GM18858 (cell line): ENCODE results near the gene SLC10A3.

Experiments
- ATAC-seq: cut with Tn5 transposase; IDR thresholded peaks from one replicate; pipeline ENCODE4 v1.9.1; 2021; ENCODE audit not compliant: unreplicated experiment

Gene SLC10A3

GRCh38 chrX:154484255-154485149 lies 5.9 kb downstream of the SLC10A3 start:
- no peak for ATAC-seq

DNA sequence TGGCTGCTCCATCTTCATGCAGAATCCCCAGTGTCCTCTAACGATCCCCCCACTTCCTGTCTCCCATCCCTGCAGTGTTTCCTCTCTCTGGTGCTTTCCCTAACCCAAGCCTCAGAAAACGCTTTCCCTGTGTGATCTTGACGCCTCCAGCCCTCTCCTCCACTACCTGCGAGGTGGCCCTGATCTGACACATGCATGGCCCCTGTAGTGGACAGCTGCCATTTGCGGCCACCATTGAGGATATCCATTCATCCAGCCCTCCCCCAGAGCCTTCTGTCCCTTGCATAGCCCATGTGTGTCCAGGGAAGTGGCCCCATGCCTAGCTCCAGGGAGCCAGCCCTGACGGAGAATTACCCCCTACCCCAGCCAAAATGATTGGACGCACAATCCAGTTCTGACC lies 7.1 kb downstream of the SLC10A3 start:
- ATAC-seq = no peak

GRCh38 chrX:154482786-154483185 lies 7.6 kb downstream of the SLC10A3 start:
- no peak for ATAC-seq

DNA sequence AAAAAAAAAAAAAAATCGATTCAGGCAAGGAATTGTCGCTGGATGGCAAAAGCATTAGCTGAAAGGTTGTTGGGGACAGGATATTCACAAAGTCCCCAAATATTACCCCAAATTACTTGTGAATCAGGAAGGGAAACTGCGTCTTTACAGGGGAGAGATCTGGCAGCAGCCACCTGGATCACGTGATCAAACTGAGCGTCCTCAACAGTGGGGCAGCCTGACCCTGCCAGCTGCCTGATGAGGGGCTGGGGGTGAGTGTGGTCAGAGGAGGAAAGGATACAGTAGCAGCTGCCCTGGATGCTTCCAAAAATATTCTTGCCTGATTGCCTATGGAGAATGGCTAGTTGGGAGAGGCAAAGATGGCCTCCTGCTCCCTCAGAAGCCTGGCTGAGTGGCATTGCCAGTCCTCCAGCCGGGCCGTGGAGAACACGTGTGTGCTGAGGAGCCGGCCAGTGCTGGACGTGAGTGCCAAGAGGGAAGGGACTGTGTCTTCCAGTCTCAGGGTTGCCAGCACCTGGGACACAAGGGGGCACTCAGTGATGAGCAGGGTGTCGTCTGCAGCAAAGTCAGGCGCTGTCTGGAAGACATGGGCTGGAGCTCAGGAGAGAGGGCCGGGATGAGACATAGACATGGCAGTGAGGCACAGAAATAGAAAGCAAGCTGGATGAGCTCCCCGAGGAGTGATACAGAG lies 8.4 kb downstream of the SLC10A3 start:
- ATAC-seq = no peak

DNA sequence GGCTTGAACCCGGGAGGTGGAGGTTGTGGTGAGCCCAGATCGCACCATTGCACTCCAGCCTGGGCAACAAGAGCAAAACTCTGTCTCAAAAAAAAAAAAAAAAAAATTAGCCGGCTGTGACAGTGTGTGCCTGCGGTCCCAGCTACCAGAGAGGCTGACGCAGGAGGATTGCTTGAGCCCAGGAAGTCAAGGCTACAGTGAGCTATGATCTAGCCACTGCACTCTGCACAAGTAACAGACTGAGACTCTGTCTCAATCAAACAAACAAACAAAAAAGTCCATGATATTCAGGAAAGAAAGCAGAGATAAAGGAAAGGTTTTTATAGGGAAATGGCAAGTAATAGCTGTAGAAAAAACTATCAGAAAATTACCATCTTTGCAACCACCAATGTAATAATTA lies 9.2 kb downstream of the SLC10A3 start:
- ATAC-seq = no peak

DNA sequence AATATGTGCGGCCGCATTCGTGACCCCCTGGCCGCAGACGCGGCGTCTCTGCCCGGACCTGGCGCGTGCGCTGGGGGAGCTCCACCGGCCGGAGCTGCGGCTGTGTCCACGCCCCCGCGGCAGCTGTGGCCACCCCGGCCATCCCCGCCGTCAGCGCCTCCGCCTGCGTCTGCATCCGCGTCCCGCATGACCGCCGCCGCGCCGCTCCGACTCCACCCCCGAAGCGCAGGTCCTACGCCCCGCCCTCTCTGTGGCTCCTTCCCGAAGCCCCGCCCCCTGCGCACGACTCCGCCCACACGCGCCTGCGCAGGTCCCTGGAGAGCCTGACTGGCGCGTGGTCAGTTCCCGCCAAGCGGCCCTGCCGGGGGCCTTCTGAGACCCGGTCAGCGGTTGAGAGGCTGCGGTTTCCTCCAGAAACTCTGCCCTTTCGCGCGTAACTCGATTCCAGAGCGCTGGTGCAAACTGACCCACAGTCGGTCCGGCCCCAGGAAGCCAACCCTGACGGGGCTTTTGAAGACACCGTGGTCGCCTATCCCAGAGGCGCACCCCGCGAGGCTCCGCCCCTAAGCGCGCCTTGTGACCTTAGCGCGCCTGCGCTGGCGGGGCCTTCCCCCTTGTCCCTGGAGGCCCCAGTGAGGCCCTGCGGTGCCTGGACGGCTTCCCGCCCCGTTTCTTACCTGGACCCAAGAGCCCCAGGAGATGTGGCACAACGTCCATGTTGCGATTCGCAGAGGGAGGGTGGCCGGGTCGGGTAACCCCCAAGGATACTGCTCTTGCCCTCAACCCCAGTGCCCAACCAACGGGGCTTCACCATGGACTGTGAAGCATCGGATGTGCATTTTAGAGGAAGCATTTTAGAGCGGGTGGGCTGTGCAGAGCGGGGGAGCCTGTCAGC lies 11.5 kb downstream of the SLC10A3 start, which contains the start of gene LAGE3:
Gene LAGE3, minus strand, starts transcription at position 554 of the 895 bp plus-strand sequence. Its CDS starts 366 bp downstream, at position 188.
- ATAC-seq = peak; percentile 73

GRCh38 chrX:154477891-154478477 lies 12.4 kb downstream of the SLC10A3 start:
- no peak for ATAC-seq

DNA sequence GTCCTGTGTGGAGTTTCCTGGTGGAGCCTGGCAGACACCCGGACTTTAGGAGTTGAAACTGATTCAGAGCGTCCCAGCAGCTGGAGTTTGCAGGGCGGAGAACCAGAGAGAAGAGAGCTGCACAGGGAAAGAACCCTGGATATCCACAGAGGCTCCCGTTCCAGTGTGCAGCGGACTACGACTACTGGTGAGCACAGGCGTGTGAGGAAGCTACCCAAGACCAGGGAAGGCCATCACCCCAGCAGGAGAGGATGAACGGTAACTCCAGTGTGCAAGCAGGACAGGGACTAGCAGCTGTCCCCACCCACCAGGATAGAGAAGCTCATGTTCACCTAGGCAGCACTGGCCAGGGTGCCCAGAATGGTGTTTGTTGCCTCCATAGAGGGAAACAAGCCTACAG lies 13.6 kb downstream of the SLC10A3 start:
- no peak for ATAC-seq

GRCh38 chrX:154473683-154474082 lies 16.7 kb downstream of the SLC10A3 start:
- ATAC-seq = no peak

DNA sequence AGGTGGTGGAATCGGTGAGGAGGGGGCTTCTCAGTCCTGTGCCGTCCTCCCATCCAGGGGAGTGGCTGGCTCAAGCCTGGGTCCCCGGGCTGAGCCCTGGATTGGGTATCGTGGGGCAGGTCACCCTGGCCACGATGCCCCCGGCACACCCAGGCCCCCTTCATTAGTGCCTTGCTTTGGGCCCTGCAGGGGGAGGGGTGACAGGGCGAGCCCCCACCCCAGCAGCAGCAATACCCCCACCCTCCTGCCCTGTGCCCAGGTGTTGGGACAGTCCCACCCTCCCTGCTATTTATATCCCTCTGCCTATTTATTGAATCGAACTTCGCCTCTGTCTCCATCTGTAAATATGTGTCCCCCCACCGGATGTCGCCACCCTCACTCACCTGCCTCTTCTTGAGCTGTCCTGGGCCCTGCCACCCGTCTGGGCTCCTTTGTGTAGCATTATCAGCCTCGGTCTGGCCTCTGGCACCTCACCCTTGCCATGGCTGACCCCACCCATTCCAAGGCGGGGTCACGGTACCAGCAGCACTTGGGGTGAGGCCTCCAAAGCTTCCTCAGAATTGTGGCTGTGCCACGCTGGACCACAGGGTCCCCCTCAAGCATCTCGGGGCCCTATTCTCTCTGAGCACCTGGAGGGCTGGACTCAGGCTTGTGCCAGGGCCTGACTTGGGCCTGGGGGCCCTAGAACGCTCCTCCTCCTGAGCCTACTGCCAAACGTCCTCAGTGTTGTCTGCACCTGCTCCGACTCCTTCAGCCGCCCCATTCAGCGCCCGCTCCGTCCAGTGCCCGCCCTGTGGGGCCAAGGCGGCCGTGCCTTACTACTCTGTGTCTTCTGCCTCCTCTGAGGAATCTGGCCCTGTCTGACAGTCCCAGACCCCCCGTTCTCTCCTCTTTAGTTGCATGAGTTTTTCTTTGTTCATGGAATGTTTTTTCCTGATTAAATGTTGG lies 17.5 kb downstream of the SLC10A3 start:
- ATAC-seq = no peak

DNA sequence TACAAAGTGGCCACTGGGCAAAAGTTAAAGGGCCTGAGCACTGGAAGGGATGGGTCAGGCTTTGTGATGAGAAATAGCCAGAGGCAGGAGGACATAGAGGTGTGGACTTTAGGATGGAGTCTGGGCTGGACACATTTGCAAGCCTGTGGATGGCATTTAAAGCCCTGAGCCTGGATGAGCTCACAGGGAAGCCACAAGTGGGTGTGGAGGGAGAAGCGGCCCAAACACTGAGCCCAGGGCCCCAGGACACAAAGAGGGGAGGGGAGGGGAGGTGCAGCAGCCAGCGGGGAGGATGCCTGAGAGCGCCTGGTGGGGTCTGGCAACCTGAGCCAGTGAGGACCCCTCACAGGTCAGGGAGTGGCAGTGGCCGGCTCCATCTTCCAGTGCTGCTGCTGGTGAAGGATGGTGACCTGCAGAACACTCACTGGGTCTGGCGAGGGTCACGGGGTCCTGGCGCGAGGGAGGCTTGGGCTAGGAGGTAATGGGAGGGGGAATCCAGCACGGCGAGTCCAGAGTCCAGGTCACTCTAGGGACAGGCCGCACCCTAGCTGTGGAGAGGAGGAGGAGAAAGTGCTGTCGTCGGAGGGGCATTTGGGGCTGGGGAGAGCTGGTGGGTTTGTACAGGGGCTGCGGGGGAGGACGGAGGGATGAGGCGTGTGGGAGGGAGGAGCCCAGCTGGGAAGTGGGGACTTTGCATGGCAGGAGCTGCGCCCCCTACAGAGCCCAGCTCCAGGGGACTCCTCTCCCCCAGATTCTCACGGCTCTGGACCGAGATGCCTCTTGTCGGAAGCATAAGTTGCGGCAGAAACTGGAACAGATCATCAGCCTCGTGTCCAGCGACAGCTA lies 18.4 kb downstream of the SLC10A3 start:
- no peak for ATAC-seq

DNA sequence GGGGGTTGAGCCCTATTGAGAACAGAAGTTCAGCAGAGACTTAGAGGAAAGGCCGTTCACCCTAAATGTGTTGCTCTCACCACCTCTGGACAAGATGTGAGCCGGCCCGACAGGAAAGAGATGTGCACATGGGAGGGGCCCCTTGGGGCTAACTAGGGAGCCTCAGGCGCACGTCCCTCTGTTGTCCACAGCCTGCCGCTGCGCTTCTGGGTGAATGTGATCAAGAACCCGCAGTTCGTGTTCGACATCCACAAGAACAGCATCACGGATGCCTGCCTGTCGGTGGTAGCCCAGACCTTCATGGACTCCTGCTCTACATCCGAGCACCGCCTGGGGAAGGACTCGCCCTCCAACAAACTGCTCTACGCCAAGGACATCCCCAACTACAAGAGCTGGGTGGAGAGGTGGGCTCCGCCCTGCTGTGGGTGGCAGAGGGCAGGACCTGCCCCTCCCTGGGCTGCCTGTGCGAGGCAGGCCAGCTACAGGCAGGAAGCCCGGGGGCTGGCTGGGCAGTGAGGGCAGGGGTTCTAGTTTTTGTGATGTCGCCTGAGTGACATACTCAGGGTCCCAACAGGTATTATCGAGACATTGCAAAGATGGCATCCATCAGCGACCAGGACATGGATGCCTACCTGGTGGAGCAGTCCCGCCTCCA lies 19.4 kb downstream of the SLC10A3 start:
- ATAC-seq = no peak

DNA sequence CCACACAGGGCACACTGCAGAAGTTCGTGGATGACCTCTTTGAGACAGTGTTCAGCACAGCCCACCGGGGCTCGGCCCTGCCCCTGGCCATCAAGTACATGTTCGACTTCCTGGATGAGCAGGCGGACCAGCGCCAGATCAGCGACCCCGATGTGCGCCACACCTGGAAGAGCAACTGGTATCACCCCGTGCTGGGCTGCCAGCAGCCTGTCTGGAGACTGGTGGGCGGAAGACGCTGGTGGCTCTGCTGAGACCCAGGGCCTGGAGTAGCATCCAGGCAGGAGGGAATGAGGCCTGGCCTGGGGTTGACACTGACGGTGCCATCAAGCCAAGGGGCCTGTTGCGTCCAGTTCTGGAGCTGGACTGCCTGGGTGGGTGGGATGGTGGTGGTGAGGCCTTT lies 20.0 kb downstream of the SLC10A3 start:
- ATAC-seq = no peak

DNA sequence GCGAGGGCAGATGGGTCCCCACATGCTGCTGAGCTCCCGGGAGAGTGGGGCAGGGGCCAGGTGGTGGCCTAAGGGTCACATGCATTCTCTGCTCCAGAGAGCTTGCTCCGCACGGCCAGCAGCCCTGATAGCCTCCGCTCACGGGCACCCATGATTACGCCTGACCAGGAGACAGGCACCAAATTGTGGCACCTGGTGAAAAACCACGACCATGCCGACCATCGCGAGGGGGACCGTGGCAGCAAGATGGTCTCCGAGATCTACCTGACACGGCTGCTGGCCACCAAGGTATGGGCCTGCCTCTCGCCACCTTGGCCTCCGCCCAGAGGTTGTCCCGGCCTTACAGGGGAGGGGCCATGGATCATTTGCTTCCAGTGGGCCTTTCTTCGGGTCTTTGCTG lies 20.5 kb downstream of the SLC10A3 start:
- no peak for ATAC-seq

DNA sequence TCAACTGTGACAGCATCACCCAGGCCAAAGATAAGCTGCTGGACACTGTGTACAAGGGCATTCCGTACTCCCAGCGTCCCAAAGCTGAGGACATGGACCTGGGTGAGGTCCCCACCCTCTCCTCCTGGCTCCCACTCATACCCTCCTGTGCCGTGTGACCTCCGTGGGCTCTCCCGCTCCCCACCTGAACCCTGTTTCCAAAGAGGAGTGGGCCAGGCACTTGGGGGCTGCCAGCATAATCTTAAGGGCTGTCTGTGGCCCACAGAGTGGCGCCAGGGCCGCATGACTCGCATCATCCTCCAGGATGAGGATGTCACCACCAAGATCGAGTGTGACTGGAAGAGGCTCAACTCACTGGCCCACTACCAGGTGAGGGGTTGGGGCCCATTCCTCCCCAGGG lies 21.3 kb downstream of the SLC10A3 start:
- no peak for ATAC-seq

DNA sequence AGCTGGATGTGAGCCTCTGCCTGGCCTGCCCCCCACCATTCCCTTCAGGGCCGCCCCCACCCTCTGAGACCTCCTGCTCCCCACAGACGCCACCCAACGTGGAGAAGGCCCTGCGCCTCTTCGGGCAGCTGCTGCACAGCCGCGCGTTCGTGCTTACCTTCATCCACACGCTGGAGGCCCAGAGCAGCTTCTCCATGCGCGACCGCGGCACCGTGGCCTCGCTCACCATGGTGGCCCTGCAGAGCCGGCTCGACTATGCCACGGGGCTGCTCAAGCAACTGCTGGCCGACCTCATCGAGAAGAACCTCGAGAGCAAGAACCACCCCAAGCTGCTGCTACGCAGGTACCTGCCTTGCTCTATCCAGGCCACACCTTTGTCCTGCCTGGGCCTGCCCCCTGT lies 22.2 kb downstream of the SLC10A3 start:
- ATAC-seq = no peak

DNA sequence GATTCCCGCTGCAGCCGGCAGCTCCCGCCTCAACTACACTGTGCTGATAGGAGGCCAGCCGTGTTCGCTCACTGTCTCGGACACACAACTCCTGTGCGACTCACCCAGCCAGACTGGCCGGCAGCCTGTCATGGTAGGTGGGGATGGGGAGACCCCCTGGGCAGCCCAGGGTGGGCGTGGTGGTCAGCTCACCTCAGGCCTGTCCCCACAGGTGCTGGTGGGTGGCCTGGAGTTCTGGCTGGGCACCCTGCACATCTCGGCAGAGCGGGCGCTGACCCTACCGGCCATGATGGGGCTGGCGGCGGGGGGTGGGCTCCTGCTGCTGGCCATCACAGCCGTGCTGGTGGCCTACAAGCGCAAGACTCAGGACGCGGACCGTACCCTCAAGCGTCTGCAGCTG lies 22.9 kb downstream of the SLC10A3 start:
- no peak for ATAC-seq

- ATAC-seq = no peak
Measured at GRCh38 chrX:154466907-154467306, 23.5 kb downstream of the SLC10A3 start.
